Endothelial cell of umbilical vein (primary cell): Measurements from ENCODE around the gene PIEZO2. TPM values are rescaled to one million over a fixed set of nuclear protein-coding genes. Genes with fewer than 3 reads are reported as not detected.

Source experiments
- BruUV-seq: library from RNA; stranded (reverse); fragments of 400-500 nt; replicated peaks from 2 replicates; lab custom pipeline; 2021; lab: Mats Ljungman, UMichigan
- CTCF ChIA-PET: fragments of 300-600, 350-600 bp; sonication (Branson Sonifier 250); formaldehyde crosslinking; loops from one replicate; lab custom pipeline; 2021; ENCODE audit warnings: antibody characterized with exemption, inconsistent platforms; lab: Charles Lee
- POLR2A ChIA-PET: fragments of 300-600, 350-600 bp; sonication (Branson Sonifier 250); formaldehyde crosslinking; loops from one replicate; lab custom pipeline; 2021; ENCODE audit warnings: antibody characterized with exemption, inconsistent platforms; lab: Charles Lee
- DNase-seq: peaks from one replicate; pipeline ENCODE4 v3.0.0-alpha.2; 2011; ENCODE audit warnings: low read depth, low spot score
- FAIRE-seq: peaks from 2 replicates; lab custom pipeline; 2011; peaks lifted over from hg19 to GRCh38; lab: Jason Lieb, UNC
- H2AFZ ChIP-seq: 2 replicates; pipeline ENCODE4 v1.6.0; 2012; ENCODE audit warnings: low read depth, low read length, control low read depth, inconsistent platforms
- H3K27ac ChIP-seq: 2 replicates; pipeline ENCODE4 v1.5.1; 2011; ENCODE audit warnings: low read depth, mild to moderate bottlenecking, control low read depth, low read length, moderate library complexity; ENCODE audit not compliant: insufficient read depth
- H3K27me3 ChIP-seq, 2 experiments: 2 replicates each; pipeline versions ENCODE4 v1.6.0 to v1.6.1; 2011; ENCODE audit warnings: low read length in 2 of 2, mixed read lengths in 1 of 2; ENCODE audit not compliant: control insufficient read depth in 2 of 2, insufficient read depth in 2 of 2
- H3K36me3 ChIP-seq, 2 experiments: 2 replicates in 1 of 2; 3 replicates in 1 of 2; pipeline ENCODE4 v1.5.1; 2011; ENCODE audit warnings: low read length in 2 of 2, mild to moderate bottlenecking in 1 of 2, moderate library complexity in 1 of 2; ENCODE audit not compliant: control insufficient read depth in 2 of 2, insufficient read depth in 2 of 2; ENCODE audit errors: extremely low read depth in 1 of 2
- H3K4me1 ChIP-seq: 3 replicates; pipeline ENCODE4 v1.5.1; 2011; ENCODE audit warnings: mild to moderate bottlenecking, low read length; ENCODE audit not compliant: control insufficient read depth, insufficient read depth; ENCODE audit errors: extremely low read depth
- H3K4me2 ChIP-seq: 2 replicates; pipeline ENCODE4 v1.6.1; 2011; ENCODE audit warnings: low read length, control low read depth, mixed read lengths; ENCODE audit not compliant: insufficient read depth
- H3K4me3 ChIP-seq, 3 experiments: fragments of 200-600 bp in 1 of 3; sonication (generic), shearing (Covaris generic) in 1 of 3; replicated peaks in 1 of 3; 2 replicates each; pipeline ENCODE4 v1.5.1; 2011 to 2016; ENCODE audit warnings: control low read depth in 3 of 3, low read length in 3 of 3, mild to moderate bottlenecking in 2 of 3, inconsistent platforms in 1 of 3, low read depth in 1 of 3, moderate library complexity in 1 of 3; ENCODE audit not compliant: insufficient read depth in 1 of 3
- H3K79me2 ChIP-seq: 2 replicates; pipeline ENCODE4 v1.6.0; 2012; ENCODE audit warnings: low read length, inconsistent platforms; ENCODE audit not compliant: control insufficient read depth, insufficient read depth
- H3K9ac ChIP-seq: replicated peaks from 2 replicates; pipeline ENCODE3; 2011; ENCODE audit warnings: low read length, control low read depth; ENCODE audit not compliant: insufficient read depth; ENCODE audit errors: extremely low read depth
- H3K9me1 ChIP-seq: replicated peaks from 3 replicates; pipeline ENCODE4 v1.6.0; 2011; ENCODE audit warnings: mild to moderate bottlenecking, low read length; ENCODE audit not compliant: control insufficient read depth, insufficient read depth; ENCODE audit errors: extremely low read depth
- H3K9me3 ChIP-seq: replicated peaks from 2 replicates; pipeline ENCODE4 v1.5.1; 2012; ENCODE audit warnings: low read length, inconsistent platforms; ENCODE audit not compliant: control insufficient read depth, insufficient read depth
- H4K20me1 ChIP-seq: replicated peaks from 2 replicates; pipeline ENCODE3; 2011; ENCODE audit warnings: mild to moderate bottlenecking, low read length; ENCODE audit not compliant: control insufficient read depth, insufficient read depth; ENCODE audit errors: extremely low read depth
- EZH2 ChIP-seq: IDR thresholded peaks from 2 replicates; pipeline ENCODE4 v1.6.1; 2012; ENCODE audit warnings: borderline replicate concordance, low read depth, mild to moderate bottlenecking, moderate library complexity, low read length, inconsistent platforms; ENCODE audit not compliant: severe bottlenecking
- FOS ChIP-seq: IDR thresholded peaks from 2 replicates; pipeline ENCODE4 v1.6.1; 2011; ENCODE audit warnings: mild to moderate bottlenecking, low read length, moderate library complexity, borderline replicate concordance; ENCODE audit not compliant: insufficient read depth
- GATA2 ChIP-seq: IDR thresholded peaks from 2 replicates; pipeline ENCODE4 v1.7.0; 2011; ENCODE audit warnings: low read depth, mild to moderate bottlenecking, moderate library complexity, mixed read lengths, low read length; ENCODE audit not compliant: insufficient read length, insufficient read depth
- JUN ChIP-seq: IDR thresholded peaks from 2 replicates; pipeline ENCODE4 v1.6.1; 2011; ENCODE audit warnings: borderline replicate concordance, low read depth; ENCODE audit not compliant: insufficient read length, insufficient read depth
- MYC ChIP-seq: IDR thresholded peaks from one replicate; pipeline ENCODE4 v1.6.1; 2011; ENCODE audit warnings: mild to moderate bottlenecking, low read depth, low read length
- POLR2A ChIP-seq: IDR thresholded peaks from 2 replicates; pipeline ENCODE4 v1.6.1; 2012; ENCODE audit warnings: low read depth, mild to moderate bottlenecking, control low read depth, low read length
- POLR2AphosphoS5 ChIP-seq: IDR thresholded peaks from 2 replicates; pipeline ENCODE4 v1.6.1; 2012; ENCODE audit warnings: low read depth, mild to moderate bottlenecking, control low read depth, low read length, moderate library complexity; ENCODE audit not compliant: insufficient read depth
- dilution Hi-C: fragments of 300-500 bp; cut with MboI; formaldehyde crosslinking; loops from one replicate; pipeline ENCODE4 v1.15.0; 2019; ENCODE audit warnings: low sequenced_read_pairs; ENCODE audit not compliant: extremely low pct_ligation_motif_present
- intact Hi-C: fragments of 100-400 bp; cut with micrococcal nuclease; formaldehyde crosslinking; loops from one replicate; pipeline ENCODE4 v1.10.0; 2022
- polyA plus RNA-seq, 4 experiments: library from polyadenylated mRNA; depleted of rRNA in 3 of 4; stranded (reverse) in 3 of 4; unstranded in 1 of 4; fragments of >200 nt; gene quantifications; 2 replicates each; pipeline versions ENCODE4 v1.2.1 to v1.2.3, GENCODE V29; 2011 to 2012; ENCODE audit warnings: missing spikeins in 1 of 4
- total RNA-seq: library from RNA; stranded (reverse); gene quantifications from 2 replicates; pipeline ENCODE4 v1.2.3, GENCODE V29; 2021
- TF ChIP-seq, protein P1 (sequence below): IDR thresholded peaks from 2 replicates; pipeline ENCODE4 v1.6.1; 2011; ENCODE audit not compliant: insufficient read depth, insufficient read length
- TF ChIP-seq, protein P2 (sequence below), 2 donors: IDR thresholded peaks; 1 replicate in 1 of 2; 2 replicates in 1 of 2; pipeline ENCODE4 v1.5.1; 2011; ENCODE audit warnings: low read length in 2 of 2, mild to moderate bottlenecking in 2 of 2, moderate library complexity in 2 of 2, control low read depth in 1 of 2, inconsistent platforms in 1 of 2, low read depth in 1 of 2; ENCODE audit not compliant: insufficient read depth in 1 of 2; ENCODE audit errors: extremely low read depth in 1 of 2

PIEZO2 gene
- total and polyA plus RNA-seq, 2 donors (not counting 3 experiments of a cell fraction or from before 2014, with no cell fraction given): 1.7 to 11.2 TPM

GRCh38 chr18:11146238-11146946 is 3.0 kb downstream of the PIEZO2 start:
- Histone ChIP-seq H3K79me2 (no peaks in the 10 kb centered on the region), H3K4me2 (no peak overlapping the region)

GRCh38 chr18:11145413-11146191 is 3.8 kb downstream of the PIEZO2 start:
- Histone ChIP-seq H2AFZ (no peak overlapping the region), H3K27me3 (peaks cover 40 to 47% of the 10 kb centered on the region in 2 experiments), H4K20me1 (no peaks in the 10 kb centered on the region), H3K4me3 (no peak overlapping the region), H3K9me3 (no peaks in the 10 kb centered on the region), H3K4me2 (no peak overlapping the region), H3K27ac (no peak overlapping the region), H3K36me3 (no peaks in the 10 kb centered on the region), H3K9ac (no peak overlapping the region), H3K79me2 (no peaks in the 10 kb centered on the region), H3K9me1 (no peaks in the 10 kb centered on the region), H3K4me1 (no peaks in the 10 kb centered on the region)
- FAIRE-seq (no peak), DNase-seq (no peak)
- CTCF ChIA-PET: interaction anchor here (1.2 to 1.8 kb wide), 4 partner anchors 9 to 408 kb away, joined by 5 to 10 read pairs (median 6); no protein-coding TSS in a partner anchor
- intact Hi-C loops: no loop called here
- dilution Hi-C loops: no loop called here
- TF ChIP-seq FOS (no peak), EZH2 (no peak), POLR2AphosphoS5 (no peak), POLR2A (no peak), MYC (no peak), JUN (no peak), GATA2 (no peak)
- TF ChIP-seq, protein P1, sequence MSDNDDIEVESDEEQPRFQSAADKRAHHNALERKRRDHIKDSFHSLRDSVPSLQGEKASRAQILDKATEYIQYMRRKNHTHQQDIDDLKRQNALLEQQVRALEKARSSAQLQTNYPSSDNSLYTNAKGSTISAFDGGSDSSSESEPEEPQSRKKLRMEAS: no peak
- TF ChIP-seq, protein P2, sequence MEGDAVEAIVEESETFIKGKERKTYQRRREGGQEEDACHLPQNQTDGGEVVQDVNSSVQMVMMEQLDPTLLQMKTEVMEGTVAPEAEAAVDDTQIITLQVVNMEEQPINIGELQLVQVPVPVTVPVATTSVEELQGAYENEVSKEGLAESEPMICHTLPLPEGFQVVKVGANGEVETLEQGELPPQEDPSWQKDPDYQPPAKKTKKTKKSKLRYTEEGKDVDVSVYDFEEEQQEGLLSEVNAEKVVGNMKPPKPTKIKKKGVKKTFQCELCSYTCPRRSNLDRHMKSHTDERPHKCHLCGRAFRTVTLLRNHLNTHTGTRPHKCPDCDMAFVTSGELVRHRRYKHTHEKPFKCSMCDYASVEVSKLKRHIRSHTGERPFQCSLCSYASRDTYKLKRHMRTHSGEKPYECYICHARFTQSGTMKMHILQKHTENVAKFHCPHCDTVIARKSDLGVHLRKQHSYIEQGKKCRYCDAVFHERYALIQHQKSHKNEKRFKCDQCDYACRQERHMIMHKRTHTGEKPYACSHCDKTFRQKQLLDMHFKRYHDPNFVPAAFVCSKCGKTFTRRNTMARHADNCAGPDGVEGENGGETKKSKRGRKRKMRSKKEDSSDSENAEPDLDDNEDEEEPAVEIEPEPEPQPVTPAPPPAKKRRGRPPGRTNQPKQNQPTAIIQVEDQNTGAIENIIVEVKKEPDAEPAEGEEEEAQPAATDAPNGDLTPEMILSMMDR (IDR thresholded peaks at IDR 0.05; ENCODE audit: extremely low read depth in 1 of 2, insufficient read depth in 1 of 2, low read depth in 1 of 2, low read length in 2 of 2): no peak
- no TSS peak for BruUV-seq
- POLR2A ChIA-PET: no interaction called here

More at GRCh38 chr18:11146238-11146946, 3.0 kb downstream of the PIEZO2 start:
- DNase-seq (no peak), FAIRE-seq (no peak)
- no peaks in the 10 kb centered on the region for H3K9me3 ChIP-seq
- BruUV-seq: no TSS peak
- no peak overlapping the region for H3K9ac ChIP-seq
- no peaks in the 10 kb centered on the region for H3K4me1 ChIP-seq
- ChIA-PET CTCF (interaction anchor here (0.7 to 1.8 kb wide), 6 partner anchors 8 to 407 kb away, joined by 3 to 10 read pairs (median 6); no protein-coding TSS in a partner anchor), POLR2A (no interaction called here)
- H2AFZ ChIP-seq: no peak overlapping the region
- dilution Hi-C loops (no loop called here), intact Hi-C loops (no loop called here)
- H3K27ac ChIP-seq: no peak overlapping the region
- H3K4me3 ChIP-seq: no peak overlapping the region
- TF ChIP-seq FOS (no peak), EZH2 (no peak), MYC (no peak), POLR2AphosphoS5 (no peak), POLR2A (no peak), GATA2 (no peak)
- TF ChIP-seq, protein P1: no peak
- no peaks in the 10 kb centered on the region for H3K36me3 ChIP-seq
- peaks cover 40 to 50% of the 10 kb centered on the region in 2 experiments for H3K27me3 ChIP-seq
- H3K9me1 ChIP-seq: no peaks in the 10 kb centered on the region
- no peaks in the 10 kb centered on the region for H4K20me1 ChIP-seq
